ENCODE data around the gene CDKAL1.
"Not testable (repeated sequence)": the region's sequence is repeated elsewhere in the genome, so short reads cannot be mapped to it uniquely, and the experiment has no call there.

The CDKAL1 gene

DNA sequence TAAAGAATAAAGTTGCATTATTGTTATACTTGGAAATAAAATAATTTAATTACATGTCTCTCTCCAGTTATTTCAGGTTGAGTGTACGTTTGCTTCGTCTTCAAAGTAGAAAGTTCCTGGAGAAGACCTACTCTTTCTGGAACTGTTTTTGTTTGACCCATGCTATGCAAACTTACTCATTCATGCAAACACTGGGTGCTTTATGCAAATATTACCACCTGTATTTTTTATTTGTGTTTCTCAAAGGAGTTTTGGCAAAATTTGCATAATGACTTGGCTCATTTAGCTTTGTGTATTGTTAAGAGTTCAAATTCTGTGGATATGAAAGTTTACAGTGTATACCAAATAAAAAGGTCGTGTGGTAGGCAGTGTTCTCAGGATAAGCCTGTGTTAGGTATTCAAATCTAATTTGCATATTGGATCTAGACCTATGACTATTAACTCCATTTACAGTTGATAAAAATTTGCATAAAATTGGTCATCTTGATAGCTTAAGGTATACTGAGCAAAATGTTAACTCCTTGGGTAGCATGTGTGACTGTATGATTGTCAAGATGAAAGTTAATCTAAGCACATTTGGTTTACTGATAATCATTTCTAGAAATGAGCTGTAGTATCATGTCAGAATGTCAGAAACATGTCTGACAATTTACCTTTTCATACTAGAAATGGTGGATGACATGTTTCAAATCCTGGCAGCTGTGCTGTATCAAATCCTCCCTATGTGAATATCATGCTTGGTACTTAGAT is 65.2 kb downstream of the CDKAL1 start:
- DNase-seq, result no peak

DNA sequence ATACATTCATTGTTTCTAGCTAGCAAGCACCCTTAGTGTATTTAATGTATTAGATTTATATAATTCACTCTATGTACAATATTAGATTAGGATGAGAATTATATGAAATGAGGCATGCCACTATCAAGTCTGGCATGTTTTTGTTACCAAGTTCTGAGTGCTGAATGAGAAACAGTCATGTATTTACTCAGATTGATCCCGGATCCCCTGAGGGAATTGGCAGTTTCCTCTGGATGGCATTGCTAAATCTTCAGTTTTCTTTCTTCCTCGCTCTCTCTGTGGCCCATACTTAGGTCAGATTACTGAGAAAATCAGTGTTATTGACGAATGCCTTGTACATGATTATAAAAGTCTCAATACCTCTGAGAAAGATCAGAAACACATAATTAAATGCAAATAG is 66.6 kb downstream of the CDKAL1 start:
- DNase-seq, result no peak

DNA sequence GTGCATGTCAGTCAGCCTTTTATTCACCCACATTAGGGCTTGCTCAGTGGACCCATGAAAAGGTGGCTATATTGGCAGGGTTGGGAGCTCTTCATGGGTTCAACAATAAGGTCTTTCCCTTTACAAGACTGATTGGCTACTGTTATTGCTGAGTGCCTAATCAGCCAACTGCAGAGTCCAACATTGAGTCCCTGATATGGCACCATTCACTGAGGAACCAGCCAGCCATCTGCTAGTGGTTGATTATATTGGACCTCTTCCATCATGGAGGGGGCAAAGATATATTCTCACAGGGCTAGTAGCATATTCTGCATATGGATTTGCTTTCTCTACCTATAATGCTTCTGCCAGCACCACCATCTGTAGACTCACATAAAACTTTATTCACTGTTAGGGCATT is 69.9 kb downstream of the CDKAL1 start:
- no peak for DNase-seq

DNA sequence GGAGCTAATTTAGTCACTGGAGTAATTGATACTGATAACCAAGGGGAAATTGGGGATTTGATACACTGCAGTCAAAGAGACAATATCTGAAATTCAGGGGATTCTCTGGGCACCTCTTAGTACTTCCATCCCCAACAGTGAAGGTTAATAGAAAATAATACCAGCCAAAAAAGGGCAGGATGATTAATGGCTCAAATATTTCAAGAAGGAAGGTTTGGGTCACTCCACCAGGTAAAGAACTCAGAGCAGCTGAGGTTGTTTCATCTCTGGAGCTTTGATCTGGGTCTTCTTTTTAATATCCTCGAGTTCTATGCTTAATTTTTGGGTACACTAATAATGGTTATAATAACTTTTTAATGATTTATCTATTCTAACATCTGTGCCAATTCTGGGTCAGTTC is 70.8 kb downstream of the CDKAL1 start:
- DNase-seq, result no peak

DNA sequence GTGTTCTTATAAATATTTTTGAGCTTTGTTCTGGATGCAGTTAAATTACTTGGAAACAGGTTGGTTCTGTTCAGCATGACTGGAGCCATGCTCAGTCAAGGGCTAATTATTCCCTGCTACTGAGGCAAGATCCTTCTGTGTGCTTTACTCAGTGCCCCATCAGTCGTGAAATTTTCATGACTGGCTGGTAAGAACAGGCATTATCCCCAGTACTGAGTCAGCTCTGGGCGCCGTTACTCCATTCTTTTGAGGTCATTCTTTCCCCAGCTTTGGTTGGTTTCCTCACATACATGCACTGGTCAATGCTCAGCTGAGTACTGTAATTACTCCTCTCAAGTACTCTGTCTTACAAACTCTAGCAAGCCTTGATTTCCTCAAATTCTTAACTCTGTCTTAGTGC is 71.3 kb downstream of the CDKAL1 start:
- no peak for DNase-seq

DNA sequence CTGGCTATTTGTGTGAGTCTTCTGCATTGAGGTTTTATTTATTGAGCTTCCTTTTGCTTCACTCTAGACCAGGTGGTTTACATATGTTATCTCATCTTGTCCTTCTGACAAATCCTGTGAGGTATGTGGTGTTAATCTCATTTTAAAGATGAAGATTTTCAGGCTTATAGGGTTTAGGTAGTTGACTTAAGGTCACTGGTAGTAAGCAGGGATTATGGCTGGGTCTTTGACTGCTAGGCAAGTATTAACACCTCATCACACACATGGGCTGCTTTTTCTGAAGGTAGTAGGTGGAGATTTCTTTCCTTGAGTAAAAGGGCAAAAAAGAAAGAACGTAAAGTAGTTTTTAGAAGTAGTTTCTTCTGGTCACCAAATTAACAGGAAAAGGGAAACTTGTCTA is 72.6 kb downstream of the CDKAL1 start:
- DNase-seq, result no peak

DNA sequence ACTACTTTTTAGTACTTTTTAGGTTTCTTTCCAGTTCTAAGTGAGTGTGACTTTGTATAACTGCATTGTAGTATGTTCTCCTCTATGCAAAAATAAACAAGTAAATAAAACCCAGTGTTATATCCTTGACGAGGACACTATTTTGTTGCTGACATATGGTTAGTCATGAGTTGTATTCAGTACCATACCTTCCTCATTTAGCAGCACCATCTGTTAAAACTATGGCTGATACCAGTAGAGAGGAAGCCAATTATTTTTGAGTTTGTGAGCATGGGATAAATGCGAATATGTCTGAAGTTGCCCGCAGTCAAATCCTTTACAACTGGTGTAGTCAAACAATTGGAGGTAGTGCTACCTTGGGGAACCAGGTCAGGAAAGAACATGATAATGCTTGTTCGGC is 74.1 kb downstream of the CDKAL1 start:
- no peak for DNase-seq

DNA sequence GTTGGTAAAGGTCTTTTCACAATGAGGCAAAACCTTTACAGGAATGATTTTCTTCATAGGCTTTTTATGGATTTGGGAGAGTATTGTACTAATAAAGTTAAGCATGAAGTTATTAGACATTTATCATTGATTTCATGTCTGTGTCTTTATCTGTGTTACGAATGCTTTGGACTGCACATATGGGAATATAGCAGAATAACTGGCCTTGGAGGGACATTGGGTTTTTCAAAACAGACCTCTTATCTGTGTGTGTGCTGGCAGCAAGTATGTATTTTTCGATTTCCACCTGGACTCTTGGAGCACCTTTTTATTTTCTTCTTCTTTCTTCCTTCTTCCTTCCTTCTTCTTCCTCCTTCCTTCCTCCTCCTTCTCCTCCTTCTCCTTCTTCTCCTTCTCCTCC is 74.6 kb downstream of the CDKAL1 start:
- no peak for DNase-seq

DNA sequence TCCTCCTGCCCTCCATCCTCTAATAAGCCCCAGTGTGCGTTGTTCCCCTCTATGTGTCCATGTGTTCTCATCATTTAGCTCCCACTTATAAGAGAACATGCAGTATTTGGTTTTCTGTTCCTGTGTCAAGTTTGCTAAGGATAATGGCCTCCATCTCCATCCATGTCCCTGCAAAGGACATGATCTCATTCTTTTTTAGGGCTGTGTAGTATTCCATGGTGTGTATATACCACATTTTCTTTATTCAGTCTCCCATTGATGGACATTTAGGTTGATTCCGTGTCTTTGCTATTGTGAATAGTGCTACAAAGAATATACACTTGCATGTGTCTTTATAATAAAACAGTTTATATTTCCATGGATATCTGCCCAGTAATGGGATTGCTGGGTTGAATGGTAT is 75.7 kb downstream of the CDKAL1 start:
- not testable (repeated sequence) for DNase-seq

DNA sequence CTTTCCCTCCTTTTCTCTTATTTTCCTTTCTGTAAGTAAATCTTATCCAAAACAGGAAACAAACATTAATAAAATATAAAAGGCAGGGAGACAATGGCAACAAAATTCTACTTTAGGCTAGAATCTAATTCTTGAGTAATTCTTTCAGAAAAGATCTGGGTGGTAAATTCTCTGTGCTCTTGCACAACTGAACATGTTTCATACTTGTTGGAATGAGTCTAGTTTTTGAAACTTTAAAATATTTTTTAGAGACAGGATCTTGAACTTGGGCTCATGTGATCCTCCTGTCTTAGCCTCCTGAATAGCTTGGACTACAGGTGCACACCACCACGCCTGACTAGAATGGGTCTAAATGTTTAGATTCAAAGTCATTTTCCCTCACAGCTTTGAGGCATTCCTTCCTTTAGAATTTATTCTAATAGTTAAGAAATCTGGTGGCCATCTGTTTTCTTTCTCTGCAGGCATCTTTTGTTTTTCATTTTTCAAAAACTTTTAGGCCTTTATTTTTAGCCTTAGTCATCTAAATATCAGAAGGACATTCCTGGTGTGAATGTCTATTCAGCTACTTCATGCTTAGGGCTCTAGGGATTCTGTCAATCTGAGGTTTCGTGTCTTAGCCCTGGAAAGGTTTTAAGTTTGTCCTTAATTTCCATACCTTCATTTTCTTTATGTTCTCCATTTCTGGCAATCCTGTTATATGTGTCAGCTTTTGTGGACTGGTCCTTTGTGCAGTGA is 76.5 kb downstream of the CDKAL1 start:
- DNase-seq, result no peak

DNA sequence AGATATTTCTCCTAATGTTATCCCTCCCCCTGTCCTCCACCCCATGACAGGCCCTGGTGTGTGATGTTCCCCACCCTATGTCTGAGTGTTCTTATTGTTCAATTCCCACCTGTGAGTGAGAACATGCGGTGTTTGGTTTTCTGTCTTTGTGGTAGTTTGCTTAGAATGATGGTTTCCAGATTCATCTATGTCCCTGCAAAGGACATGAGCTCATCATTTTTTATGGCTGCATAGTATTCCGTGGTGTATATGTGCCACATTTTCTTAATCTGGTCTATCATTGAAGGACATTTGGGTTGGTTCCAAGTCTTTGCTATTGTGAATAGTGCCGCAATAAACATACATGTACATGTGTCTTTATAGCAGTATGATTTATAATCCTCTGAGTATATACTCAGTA is 83.3 kb downstream of the CDKAL1 start:
- not testable (repeated sequence) for DNase-seq

DNA sequence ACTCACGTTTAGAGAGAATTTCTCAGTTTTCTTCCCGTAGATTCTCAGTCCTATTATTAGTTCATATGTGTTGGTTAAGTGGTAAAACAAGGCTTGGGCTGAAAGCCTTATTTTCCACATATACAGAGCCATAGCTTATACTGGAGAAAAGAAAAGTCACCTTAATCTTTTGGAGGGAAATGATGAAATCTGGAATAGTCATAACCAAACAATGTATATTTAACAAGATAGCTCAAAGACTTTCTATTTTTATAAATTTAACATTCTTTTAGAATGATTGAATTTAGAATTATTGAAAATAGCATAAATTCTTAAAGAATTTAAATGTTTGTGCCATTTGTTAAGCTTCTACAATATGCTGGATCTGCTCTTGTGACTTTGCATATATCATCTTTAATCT is 85.8 kb downstream of the CDKAL1 start:
- no peak for DNase-seq

DNA sequence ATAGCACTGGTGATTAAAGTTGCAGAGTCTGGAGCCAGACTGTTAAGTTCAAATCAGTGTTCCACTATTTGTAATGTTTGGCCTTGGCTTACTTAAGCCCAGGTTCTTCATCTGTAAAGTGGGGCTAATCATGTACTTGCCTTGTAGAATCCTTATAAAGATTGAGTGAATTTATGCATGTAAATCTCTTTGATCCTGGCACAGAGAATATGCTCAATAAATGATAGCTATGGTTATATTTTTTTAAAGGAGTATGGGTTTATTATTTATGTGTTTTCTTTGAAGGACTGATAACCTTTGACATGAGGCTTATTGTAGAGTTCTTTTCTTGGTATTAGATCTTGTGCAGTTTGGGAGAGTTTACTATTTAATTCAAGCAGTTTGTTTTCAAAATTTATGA is 89.5 kb downstream of the CDKAL1 start:
- DNase-seq, result no peak

DNA sequence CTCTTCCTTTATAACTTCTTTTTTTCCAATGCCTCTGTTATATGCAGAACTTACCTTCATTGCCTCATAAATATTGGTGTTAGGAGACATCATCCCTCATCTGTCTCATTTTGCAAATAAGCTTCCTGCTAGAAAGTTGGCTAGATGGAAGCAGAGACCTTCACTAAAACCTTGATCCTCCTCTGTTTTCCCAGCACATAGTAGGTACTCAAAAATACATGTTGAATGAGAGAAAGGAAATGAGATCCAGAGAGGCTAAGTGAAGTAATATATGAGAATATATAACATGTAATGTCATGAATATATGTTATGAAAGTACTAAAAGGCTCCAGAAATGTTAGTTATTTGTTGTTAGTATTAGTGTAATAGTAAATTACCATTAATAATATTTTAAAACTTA is 91.9 kb downstream of the CDKAL1 start:
- no peak for DNase-seq

DNA sequence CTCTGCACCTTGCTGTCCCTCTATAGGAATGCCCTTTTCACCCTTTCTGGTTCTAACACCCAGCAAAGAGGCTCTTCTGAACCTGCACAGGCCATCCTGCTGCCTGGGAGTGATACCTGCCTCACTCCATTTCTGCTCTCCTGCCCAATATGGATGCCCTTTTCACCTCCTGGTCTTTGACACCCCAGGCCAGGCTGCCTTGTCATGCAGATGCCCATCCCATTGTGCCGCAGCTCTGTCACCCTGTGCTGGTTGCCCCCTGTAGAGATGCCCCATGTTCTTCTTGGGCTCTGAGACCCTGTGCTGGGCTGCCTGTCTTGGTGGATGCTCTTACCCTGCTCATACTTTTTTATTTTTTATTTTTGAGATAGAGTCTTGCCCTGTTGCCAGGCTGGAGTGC is 95.3 kb downstream of the CDKAL1 start:
- DNase-seq, result no peak

DNA sequence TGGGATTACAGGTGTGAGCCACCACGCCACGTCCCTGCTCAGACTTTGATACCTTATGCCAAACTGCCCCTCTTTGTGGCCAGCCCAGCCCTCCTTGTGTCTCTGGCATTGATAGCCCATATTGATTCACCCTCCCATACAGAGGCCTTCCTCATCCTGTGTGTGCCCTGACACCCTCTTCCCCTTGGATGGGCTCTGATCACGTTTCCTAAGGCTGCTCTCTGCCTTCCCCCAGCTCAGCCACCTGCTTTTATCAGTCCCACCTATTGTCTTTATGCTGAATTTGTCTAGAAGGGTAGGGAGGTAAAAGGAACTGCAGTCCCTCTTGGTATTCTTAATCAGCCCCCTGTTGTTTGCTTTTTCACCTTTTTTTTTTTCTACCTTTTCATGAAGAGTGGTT is 95.9 kb downstream of the CDKAL1 start:
- DNase-seq, result no peak

DNA sequence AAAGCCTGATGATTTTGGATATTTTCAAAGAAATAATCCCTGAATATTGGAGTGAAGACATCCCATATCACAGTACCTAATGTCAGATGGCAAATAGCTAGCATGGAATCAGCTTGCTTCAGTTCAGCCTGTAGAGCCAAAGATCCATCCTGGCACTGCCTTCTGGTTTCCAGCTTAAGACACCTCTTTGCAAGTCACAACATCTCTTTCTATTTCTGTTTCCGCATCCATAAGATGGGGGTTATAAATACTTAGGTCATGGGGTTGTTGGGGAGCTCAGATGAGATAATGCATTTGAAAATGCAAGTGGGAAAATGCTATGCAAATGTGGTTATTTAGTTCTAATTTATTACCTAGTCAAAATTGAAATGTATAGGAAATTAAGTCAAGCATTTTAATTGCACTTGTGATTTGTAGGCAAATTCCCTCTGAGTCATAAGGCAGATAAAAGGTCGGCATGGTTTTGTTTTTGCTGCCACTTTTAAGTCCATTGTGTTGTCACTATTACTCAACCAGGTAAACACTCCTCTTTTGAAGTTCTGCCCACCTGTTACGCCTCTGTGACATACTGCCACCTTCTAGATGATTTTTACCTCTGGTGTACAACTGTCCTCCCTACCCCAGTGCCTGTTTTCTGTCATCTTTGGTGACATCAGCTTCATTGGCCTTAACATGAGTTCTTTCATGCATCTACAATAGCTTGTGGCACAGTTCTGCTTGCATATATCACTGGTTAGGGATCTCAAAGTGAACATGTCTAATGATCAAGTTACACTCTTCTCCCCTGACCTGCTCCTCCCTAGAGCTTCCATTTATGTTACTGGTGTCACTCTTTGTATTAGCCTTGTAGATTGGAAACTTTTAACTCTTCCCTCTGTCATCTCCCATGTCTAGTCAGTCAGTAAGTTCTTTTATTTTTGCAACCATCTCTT is 96.6 kb downstream of the CDKAL1 start:
- no peak for DNase-seq

DNA sequence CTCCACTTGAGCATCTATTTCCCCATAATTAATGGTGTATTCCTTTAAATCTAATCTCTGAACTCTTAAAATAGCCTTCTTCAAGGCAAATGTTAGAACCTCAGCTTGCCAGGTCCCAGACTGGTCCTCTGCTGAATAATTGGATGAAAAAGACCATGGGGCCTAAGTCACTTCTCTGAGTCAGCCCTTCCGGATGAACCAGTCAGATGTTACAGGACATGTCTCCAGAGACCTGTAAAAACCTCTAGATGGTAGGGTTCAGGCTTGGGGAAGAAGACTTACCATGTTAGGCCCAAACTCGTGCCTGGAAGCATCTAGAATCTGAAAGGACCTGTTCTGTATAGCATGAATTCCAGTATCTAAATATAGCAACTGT is 97.3 kb downstream of the CDKAL1 start:
- DNase-seq, result no peak

DNA sequence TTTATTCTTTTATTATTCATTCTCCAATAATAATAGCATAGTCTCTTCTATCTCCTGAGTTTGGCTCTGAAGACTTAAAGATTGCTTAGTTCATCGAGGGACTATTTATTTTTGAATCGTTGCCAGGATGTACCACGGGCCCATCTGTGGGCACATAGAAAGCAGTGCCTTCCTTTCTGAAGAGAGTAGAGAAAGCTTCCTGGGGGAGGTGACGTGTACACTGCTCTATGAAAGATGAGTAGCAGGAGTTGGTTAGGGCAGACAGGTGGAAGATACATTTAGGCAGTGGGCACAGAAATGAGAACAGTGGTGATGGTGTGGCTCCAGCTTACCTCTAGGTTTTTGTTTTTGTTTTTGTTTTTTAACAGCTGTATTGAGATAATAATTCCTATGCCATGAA is 98.4 kb downstream of the CDKAL1 start:
- no peak for DNase-seq

DNA sequence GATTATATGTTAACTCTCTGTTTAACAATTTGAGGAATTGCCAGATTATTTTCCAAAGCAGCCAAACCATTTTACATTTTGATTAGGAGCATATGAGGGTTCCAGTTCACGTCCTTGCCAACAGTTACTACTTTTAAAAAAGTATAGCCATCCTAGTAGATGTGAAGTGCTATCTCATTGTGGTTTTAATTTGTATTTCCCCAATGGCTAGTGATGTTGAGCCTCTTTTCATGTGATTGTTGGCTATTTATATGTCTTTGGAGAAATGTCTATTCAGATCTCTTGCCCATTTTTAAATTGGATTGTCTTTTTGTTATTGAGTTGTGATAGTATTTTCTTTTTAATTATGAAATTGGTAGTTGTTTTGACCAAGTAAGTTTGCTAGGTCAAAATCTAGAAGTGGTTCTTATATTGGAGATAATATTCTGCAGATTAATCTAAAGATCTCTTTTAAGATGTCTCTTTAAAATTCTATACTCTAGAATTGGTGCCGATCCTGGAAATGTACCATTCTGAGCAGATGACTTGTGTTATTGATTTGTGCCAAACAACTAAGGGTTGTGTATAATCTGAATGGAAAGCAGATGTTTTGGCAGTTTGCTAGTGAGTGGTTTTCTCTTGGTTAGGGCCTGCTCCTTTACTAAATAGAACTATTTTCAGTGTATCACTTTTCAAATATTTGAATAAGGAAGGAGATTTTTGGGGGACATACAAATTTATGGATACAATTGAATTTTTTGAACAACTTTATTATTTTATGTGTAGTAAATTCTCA is 99.5 kb downstream of the CDKAL1 start:
- DNase-seq, result no peak

DNA sequence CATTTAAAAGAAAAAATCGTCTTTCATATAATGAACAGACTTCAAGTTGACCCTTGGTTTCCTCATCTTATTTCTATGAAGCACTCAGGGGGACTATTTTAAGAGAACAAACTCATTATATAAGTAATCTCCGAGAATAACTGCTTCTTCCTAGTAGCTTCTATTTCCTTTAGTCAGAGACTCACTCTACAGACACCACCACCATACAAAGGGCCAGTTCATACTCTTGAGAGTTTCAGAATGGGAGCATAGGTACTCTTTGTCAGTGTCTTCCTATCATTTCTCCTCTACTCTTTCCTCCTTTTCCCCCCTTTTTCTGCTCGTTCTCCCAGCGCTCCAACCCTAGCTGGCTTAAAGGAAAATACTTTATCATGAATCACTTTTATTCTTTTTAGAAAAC is 104.9 kb downstream of the CDKAL1 start:
- DNase-seq, result no peak

DNA sequence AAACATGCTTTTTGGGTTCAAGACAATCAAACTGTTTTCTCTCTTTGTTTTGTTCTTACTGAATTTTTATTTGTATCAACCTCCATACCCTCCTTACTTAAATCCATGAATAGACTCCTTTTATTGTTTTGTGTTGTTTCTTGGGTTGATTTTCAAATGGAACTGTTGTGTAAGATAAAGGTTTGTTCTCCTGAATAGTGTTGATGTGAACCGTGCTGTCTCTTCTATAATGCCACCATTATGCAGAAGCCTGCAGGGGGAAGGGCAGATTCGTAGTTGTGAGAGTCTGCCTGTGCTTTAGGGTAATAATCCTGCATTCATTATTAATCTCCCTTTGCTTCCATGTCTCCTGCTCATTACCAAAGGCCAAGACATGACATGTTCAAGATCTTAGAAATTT is 105.9 kb downstream of the CDKAL1 start:
- no peak for DNase-seq

DNA sequence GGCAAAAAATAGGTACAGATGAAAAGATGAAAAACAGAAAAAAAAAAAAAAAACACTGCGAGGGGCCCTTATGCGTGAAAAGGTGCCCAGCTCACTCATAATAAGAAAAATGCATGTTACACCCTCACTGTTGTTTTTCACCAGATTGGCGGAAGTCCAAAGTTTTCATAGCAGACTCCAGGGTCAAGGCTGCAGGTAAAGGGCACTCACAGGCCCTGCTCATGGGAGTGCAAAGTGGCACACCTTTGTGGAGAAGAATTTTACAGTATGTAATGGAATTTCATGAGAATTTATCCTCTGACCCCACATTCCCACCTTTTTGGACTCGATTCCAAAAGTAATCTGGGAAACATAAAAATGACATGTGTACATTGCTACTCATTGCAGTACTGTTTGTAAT is 108.2 kb downstream of the CDKAL1 start:
- DNase-seq, result no peak
